BE2C (cell line): ENCODE results near the gene A2ML1.

ENCODE experiments used
- DNase-seq: peaks from one replicate; pipeline ENCODE4 v3.0.0-alpha.2; 2020
- H3K27me3 ChIP-seq: fragments of 250-450 bp; sonication (Bioruptor Pico); 2 replicates; pipeline ENCODE4 v1.5.1; 2020; ENCODE audit warnings: mild to moderate bottlenecking
- H3K36me3 ChIP-seq: fragments of 250-450 bp; sonication (Bioruptor Pico); 2 replicates; pipeline ENCODE4 v1.5.1; 2020; ENCODE audit warnings: mild to moderate bottlenecking
- H3K4me1 ChIP-seq: fragments of 250-450 bp; sonication (Bioruptor Pico); 2 replicates; pipeline ENCODE4 v1.5.1; 2020
- H3K4me3 ChIP-seq: 2 replicates; pipeline ENCODE4 v1.5.1; 2011; ENCODE audit warnings: low read depth, low read length
- H3K9me3 ChIP-seq: fragments of 250-450 bp; sonication (Bioruptor Pico); 2 replicates; pipeline ENCODE4 v1.5.1; 2020
- TF ChIP-seq, protein P1 (sequence below): IDR thresholded peaks from 2 replicates; pipeline ENCODE4 v1.5.1; 2012; ENCODE audit warnings: mild to moderate bottlenecking, low read depth, low read length

Gene A2ML1

DNA sequence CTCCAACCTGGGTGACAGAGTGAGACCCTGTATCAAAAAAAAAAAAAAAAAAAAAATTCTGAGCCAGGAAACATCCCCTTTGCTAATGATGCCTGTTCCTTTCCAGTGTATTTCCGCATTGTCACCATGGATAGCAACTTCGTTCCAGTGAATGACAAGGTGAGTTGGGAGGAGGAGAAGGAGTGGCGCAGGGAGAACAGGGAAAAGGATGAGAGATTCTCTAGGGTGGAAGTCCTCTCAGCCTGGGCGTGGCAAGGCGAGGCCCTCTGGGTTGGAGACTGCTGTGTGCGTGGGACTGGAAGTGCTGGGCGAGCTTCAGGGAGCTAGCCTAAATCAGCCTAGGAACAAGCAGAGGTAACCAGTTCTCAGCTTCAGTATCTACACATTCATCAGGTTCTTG is 7.2 kb downstream of the A2ML1 start:
- Histone ChIP-seq H3K36me3 (no peaks in the 10 kb centered on the region), H3K4me1 (no peaks in the 10 kb centered on the region), H3K4me3 (no peak overlapping the region), H3K27me3 (no peaks in the 10 kb centered on the region), H3K9me3 (no peaks in the 10 kb centered on the region)
- TF ChIP-seq, protein P1, sequence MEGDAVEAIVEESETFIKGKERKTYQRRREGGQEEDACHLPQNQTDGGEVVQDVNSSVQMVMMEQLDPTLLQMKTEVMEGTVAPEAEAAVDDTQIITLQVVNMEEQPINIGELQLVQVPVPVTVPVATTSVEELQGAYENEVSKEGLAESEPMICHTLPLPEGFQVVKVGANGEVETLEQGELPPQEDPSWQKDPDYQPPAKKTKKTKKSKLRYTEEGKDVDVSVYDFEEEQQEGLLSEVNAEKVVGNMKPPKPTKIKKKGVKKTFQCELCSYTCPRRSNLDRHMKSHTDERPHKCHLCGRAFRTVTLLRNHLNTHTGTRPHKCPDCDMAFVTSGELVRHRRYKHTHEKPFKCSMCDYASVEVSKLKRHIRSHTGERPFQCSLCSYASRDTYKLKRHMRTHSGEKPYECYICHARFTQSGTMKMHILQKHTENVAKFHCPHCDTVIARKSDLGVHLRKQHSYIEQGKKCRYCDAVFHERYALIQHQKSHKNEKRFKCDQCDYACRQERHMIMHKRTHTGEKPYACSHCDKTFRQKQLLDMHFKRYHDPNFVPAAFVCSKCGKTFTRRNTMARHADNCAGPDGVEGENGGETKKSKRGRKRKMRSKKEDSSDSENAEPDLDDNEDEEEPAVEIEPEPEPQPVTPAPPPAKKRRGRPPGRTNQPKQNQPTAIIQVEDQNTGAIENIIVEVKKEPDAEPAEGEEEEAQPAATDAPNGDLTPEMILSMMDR: no peak
- DNase-seq: no peak

DNA sequence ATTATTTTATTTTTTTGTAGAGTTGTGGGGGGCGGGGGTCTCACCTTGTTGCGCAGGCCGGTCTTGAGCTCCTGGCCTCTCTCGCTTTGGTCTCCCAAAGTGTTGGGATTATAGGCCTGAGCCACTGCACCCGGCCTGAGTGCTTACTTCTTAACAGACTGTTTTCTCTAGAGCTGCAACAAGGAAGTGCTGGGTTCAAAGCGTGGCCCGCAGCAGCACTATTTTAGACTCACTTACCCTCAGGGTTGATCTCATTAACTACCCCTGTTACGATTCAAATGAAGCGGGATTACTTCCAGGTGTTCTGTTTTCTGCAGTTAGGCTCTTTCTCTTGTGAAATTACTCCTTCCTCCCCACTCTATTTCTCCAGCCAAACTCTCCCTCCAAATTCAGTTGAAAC is 8.7 kb downstream of the A2ML1 start:
- Histone ChIP-seq H3K4me1 (no peaks in the 10 kb centered on the region), H3K9me3 (no peaks in the 10 kb centered on the region), H3K36me3 (no peaks in the 10 kb centered on the region), H3K27me3 (no peaks in the 10 kb centered on the region), H3K4me3 (no peak overlapping the region)
- no peak for DNase-seq
- TF ChIP-seq, protein P1: no peak

DNA sequence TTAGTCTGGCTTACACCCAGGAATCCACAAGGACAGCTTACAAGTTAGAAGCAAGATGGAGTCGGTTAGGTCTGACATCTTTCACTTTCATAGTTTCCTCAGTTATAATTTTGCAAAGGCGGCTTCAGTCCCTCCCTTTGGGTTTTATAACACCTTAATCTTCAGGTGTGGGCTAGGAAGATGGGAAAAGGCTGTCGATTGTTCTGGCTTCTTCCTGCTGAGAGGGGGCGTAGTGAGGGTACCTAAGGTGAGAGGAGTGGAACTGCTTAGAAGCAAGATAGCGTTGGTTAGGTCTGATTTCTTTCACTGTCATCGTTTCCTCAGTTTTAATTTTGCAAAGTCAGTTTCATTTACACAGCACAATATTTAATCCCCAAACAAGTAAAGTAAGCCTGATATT is 10.1 kb downstream of the A2ML1 start:
- TF ChIP-seq, protein P1: no peak
- Histone ChIP-seq H3K27me3 (no peaks in the 10 kb centered on the region), H3K4me1 (no peaks in the 10 kb centered on the region), H3K4me3 (no peak overlapping the region), H3K36me3 (no peaks in the 10 kb centered on the region), H3K9me3 (no peaks in the 10 kb centered on the region)
- no peak for DNase-seq

DNA sequence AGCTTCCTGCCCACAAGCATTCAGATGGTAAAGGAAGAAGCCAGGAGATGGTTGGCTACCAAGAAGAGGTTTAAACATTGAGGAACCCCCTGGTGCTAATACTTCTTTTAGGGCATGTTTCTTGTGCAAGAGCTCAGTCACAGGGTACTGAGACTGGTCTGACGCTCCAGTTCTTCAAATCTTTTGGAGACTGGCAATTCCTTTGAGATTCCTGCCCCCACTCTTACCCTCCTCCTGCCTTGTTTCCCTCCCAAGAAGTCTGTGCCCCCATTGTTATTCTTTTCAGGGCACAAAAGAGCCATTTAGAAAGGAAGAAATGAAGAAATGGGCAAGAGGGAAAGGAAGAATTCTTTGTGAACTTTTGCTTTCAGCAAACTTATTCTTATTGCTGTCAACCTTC is 11.8 kb downstream of the A2ML1 start:
- Histone ChIP-seq H3K36me3 (no peaks in the 10 kb centered on the region), H3K4me3 (no peak overlapping the region), H3K9me3 (no peaks in the 10 kb centered on the region), H3K4me1 (no peaks in the 10 kb centered on the region), H3K27me3 (no peaks in the 10 kb centered on the region)
- TF ChIP-seq, protein P1: no peak
- no peak for DNase-seq

DNA sequence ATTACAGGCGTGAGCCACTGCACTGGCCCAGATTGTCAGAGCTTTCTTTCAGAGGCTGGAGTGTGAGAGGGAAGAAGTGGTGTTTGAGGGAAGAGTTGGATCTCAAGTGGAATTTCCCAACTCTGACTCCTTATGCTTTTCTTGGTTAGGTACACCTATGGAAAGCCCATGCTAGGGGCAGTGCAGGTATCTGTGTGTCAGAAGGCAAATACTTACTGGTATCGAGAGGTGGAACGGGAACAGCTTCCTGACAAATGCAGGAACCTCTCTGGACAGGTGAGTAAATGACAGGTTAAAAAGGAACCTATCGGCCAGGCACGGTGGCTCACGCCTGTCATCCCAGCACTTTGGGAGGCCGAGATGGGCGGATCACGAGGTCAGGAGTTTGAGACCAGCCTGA is 14.9 kb downstream of the A2ML1 start:
- TF ChIP-seq, protein P1: no peak
- Histone ChIP-seq H3K4me3 (no peak overlapping the region), H3K9me3 (no peaks in the 10 kb centered on the region), H3K36me3 (no peaks in the 10 kb centered on the region), H3K4me1 (no peaks in the 10 kb centered on the region), H3K27me3 (no peaks in the 10 kb centered on the region)
- DNase-seq: no peak

DNA sequence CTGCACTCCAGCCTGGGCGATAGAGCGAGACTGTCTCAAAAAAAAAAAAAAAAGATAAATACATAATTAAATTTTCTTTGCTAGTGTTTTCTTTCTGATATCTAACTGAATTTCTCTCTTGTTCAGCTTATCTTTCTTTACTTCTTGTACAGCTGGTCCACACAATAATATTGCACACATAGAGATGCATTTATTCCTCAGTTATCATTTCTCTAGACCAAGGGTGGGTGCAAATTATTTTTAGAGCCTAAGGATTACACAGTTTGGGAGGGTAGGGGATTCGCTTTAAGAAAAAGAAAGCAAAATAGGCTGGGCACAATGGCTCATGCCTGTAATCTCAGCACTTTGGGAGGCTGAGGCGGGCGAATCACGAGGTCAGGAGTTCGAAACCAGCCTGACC is 17.9 kb downstream of the A2ML1 start:
- Histone ChIP-seq H3K4me1 (no peaks in the 10 kb centered on the region), H3K4me3 (no peak overlapping the region), H3K9me3 (no peaks in the 10 kb centered on the region), H3K27me3 (no peaks in the 10 kb centered on the region), H3K36me3 (no peaks in the 10 kb centered on the region)
- no peak for DNase-seq
- TF ChIP-seq, protein P1: no peak
